Head of caudate nucleus (tissue), 42 donors: Measurements from ENCODE around the gene REEP1.

Experiments used
- DNase-seq, 42 donors: peaks; one replicate each; pipeline versions ENCODE4 v3.0.0 to v3.0.0-alpha.2; 2020 to 2021; ENCODE audit warnings: mixed read lengths in 7 of 42
- intact Hi-C: fragments of 100-400 bp; cut with DNase I; formaldehyde crosslinking; loops from one replicate; pipeline ENCODE4 v1.15.0; 2022

Gene REEP1

GRCh38 chr2:86292571-86293515, 44.6 kb downstream of the REEP1 start:
- DNase-seq: peak in 2 of 42 donors; percentile 21 to 26

GRCh38 chr2:86291328-86291662, 46.1 kb downstream of the REEP1 start:
- DNase-seq: no peak
- intact Hi-C loops: no loop called here

More at GRCh38 chr2:86292571-86293515, 44.6 kb downstream of the REEP1 start:
- intact Hi-C loops: no loop called here

- intact Hi-C loops: no loop called here
- DNase-seq: peak in 7 of 42 donors; percentile 22 to 53 (median 36)
Measured at GRCh38 chr2:86290596-86291327, 46.7 kb downstream of the REEP1 start.

GRCh38 chr2:86286516-86286915, 50.9 kb downstream of the REEP1 start:
- intact Hi-C loops: no loop called here
- no peak for DNase-seq

- intact Hi-C loops: no loop called here
- no peak for DNase-seq
Measured at GRCh38 chr2:86285981-86286380, 51.4 kb downstream of the REEP1 start.

- no peak for DNase-seq
Measured at GRCh38 chr2:86285571-86285970, 51.9 kb downstream of the REEP1 start.

GRCh38 chr2:86284987-86285386, 52.4 kb downstream of the REEP1 start:
- no peak for DNase-seq
- intact Hi-C loops: no loop called here

More at GRCh38 chr2:86285571-86285970, 51.9 kb downstream of the REEP1 start:
- intact Hi-C loops: no loop called here

- intact Hi-C loops: no loop called here
Measured at GRCh38 chr2:86284401-86284841, 53.0 kb downstream of the REEP1 start.

GRCh38 chr2:86283411-86284030, 53.9 kb downstream of the REEP1 start:
- DNase-seq: no peak
- intact Hi-C loops: no loop called here

More at GRCh38 chr2:86284401-86284841, 53.0 kb downstream of the REEP1 start:
- peak in 1 of 42 donors; percentile 24 for DNase-seq

- DNase-seq: peak in 1 of 42 donors; percentile 21
- intact Hi-C loops: no loop called here
Measured at GRCh38 chr2:86281066-86281700, 56.2 kb downstream of the REEP1 start.

- peak in 15 of 42 donors; percentile 25 to 70 (median 44) for DNase-seq
- intact Hi-C loops: no loop called here
Measured at GRCh38 chr2:86280191-86280667, 57.2 kb downstream of the REEP1 start.

GRCh38 chr2:86275962-86276361, 61.5 kb downstream of the REEP1 start:
- no peak for DNase-seq
- intact Hi-C loops: no loop called here

GRCh38 chr2:86275384-86275799, 62.0 kb downstream of the REEP1 start:
- DNase-seq: no peak
- intact Hi-C loops: no loop called here

GRCh38 chr2:86274918-86275275, 62.5 kb downstream of the REEP1 start:
- DNase-seq: peak in 4 of 42 donors; percentile 8 to 54 (median 36)
- intact Hi-C loops: no loop called here

- intact Hi-C loops: no loop called here
- peak in 1 of 42 donors; percentile 14 for DNase-seq
Measured at GRCh38 chr2:86274265-86274917, 63.0 kb downstream of the REEP1 start.

- DNase-seq: no peak
- intact Hi-C loops: no loop called here
Measured at GRCh38 chr2:86272111-86272510, 65.3 kb downstream of the REEP1 start.

- DNase-seq: no peak
- intact Hi-C loops: no loop called here
Measured at GRCh38 chr2:86271248-86271647, 66.2 kb downstream of the REEP1 start.

GRCh38 chr2:86263956-86264355, 73.5 kb downstream of the REEP1 start:
- no peak for DNase-seq

GRCh38 chr2:86260978-86261377, 76.4 kb downstream of the REEP1 start:
- no peak for DNase-seq
- intact Hi-C loops: no loop called here

More at GRCh38 chr2:86263956-86264355, 73.5 kb downstream of the REEP1 start:
- intact Hi-C loops: no loop called here
